Upper lobe of right lung (tissue), 1 donor: ENCODE results near the gene SPDEF. TPM values are rescaled to one million over a fixed set of nuclear protein-coding genes. Genes with fewer than 3 reads are reported as not detected.

Experiments used
- ATAC-seq: fragments of 200-7000 bp; cut with Tn5 transposase; one replicate; pipeline ENCODE4 v1.9.1; 2020; ENCODE audit warnings: mild to moderate bottlenecking, moderate library complexity
- DNase-seq: peaks from one replicate; pipeline ENCODE4 v3.0.0-alpha.2; 2020
- H3K27ac ChIP-seq: fragments of 200-600 bp; one replicate; pipeline ENCODE4 v1.8.0; 2022
- H3K27me3 ChIP-seq: fragments of 200-600 bp; one replicate; pipeline ENCODE4 v1.8.0; 2022; ENCODE audit warnings: mild to moderate bottlenecking
- H3K36me3 ChIP-seq: fragments of 200-600 bp; one replicate; pipeline ENCODE4 v1.8.0; 2022
- H3K4me1 ChIP-seq: fragments of 200-600 bp; one replicate; pipeline ENCODE4 v1.8.0; 2022
- H3K4me3 ChIP-seq: fragments of 200-600 bp; one replicate; pipeline ENCODE4 v1.8.0; 2022; ENCODE audit warnings: mild to moderate bottlenecking
- H3K9me3 ChIP-seq: fragments of 200-600 bp; one replicate; pipeline ENCODE4 v1.8.0; 2022
- CTCF ChIP-seq: fragments of 200-600 bp; IDR thresholded peaks from one replicate; pipeline ENCODE4 v1.8.0; 2022; ENCODE audit warnings: antibody characterized with exemption
- intact Hi-C: fragments of 100-400 bp; cut with DNase I; formaldehyde crosslinking; loops from one replicate; pipeline ENCODE4 v1.11.0; 2022
- total RNA-seq: library from RNA; stranded (reverse); fragmentation: NEBNext Ultra II Directional; extraction: Animal tissue kit (Norgen Biotek cat#: 25700); gene quantifications from one replicate; pipeline ENCODE4 v1.2.1, GENCODE V29; 2021
- donor health status: DM: no; HTN: yes; CAD: no; lungs with severe emphysema.

The SPDEF gene
- total RNA-seq, 1 donor from 2014 or later: 1.3 TPM

DNA sequence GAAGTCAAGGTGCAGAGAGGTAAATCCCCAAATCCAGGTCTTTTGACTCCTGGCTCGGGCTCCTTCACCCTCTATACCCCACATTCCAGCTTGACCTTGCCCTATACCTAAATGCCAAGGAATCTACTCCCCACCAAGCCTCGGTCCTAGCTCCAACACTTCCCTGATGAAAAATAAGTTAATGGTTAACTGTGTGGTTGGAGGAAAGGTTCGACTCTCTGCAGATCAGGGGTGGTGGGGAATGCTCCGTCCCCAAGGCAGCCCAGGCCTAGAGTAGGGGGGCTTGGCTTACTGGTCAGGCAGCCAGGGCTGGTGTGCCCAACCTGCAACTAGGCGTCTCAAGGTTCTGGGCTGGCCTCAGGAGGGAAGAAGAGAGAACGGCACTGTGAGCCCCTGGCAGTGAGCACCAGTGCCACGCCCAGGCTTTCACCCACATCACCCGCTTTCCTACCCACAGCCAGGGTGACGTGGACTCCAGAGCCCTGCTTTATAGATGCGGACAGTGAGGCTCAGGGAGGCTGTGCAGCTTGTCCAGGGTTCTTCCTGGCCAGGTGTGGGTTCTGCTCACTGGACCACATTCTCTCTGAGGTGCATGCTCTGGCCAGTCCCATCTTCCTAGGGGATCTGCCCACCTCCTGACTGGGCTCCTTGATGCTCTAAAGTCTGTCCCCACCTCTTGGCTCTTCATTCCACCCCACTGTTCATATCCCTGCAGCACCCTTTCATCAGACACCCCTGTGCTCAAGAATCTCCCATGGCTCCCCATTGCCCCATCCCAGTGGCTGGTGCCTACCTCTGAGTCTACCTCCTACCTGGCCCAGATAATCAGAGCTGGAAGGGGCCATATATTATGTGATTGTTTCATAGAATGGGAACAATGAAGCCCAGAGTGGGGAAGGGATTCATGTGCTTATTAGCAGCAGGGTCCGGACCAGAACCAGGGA, 8.2 kb downstream of the SPDEF start:
- Histone ChIP-seq H3K36me3 (no peaks in the 10 kb centered on the region), H3K27me3 (no peaks in the 10 kb centered on the region), H3K9me3 (no peaks in the 10 kb centered on the region), H3K4me3 (no peak overlapping the region), H3K27ac (no peak overlapping the region), H3K4me1 (no peaks in the 10 kb centered on the region)
- DNase-seq: no peak
- intact Hi-C loops: no loop called here
- ATAC-seq: no peak
- no peak for TF ChIP-seq CTCF

DNA sequence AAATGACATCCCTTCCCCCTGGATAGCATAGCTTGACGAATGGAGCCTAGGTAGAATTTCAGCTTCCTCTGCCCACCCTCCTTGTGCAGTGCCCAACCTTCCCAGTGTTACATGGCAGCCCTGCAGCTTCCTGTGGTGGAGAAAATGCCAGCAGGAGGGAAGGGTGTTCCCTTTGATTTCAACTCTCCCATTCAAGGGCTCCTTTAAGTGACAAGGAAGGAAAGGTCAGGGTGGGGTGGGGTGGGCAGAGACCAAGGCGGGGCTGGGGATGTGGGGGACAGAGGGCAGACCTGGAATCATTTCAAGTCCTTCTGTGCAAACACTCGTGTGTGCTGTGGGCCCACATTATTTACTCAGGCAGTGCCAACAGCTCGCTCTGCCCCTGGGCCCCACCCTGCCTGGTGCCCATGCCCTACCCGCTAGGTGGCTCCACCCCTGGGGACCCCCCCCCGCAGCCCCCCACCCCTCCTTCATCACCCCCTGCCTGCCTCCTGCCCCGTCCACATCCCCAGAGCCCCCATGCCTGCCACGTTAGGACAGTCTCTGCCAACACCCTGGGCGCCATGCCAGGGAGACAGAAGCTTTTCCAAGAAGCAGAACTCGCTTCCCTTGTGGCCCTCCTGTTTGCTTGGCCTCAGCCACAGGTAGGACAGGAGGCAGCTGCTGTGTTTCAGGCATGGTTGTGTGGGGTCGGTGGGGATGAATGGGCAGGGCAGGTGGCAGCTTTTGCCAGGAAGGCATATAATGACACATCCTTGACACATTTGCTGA, 9.4 kb downstream of the SPDEF start:
- Histone ChIP-seq H3K27ac (no peak overlapping the region), H3K4me3 (no peak overlapping the region), H3K36me3 (no peaks in the 10 kb centered on the region), H3K27me3 (no peaks in the 10 kb centered on the region), H3K4me1 (no peaks in the 10 kb centered on the region), H3K9me3 (no peaks in the 10 kb centered on the region)
- TF ChIP-seq CTCF: no peak
- DNase-seq (peak; percentile 83), ATAC-seq (peak; percentile 53)
- intact Hi-C loops: no loop called here

DNA sequence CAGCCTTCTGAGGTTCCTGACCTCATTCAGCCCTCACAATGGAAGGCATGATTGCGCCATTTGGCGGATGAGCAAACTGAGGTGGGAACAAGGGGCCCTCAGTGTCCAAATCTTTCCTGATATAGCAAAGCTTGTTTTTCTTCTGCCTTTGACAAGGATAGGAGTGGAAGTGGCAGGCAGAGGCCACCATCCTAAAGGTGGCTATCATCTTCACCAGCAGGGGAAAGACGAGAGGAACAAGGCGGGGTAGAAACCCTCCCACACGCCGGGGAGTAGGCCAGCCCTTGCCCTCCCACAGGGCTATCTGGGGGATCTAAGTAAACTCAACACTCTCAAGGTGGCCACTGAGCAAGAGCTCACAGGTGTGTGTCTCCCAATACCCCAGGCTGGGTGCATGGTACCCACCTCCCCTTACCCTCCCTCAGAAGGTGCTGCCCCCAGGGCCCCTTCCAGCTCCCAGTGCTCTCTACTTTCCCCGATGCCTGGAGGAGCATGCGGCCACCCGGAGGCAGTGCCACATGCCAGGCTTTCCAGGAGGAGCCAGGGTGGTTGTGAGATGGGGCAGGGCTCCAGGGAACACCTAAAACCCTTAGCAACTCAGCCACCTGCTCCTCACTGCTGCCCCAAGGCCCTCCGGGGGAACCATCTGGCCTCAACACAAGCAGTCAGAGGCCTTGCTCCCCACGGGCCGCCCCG, 11.2 kb downstream of the SPDEF start:
- intact Hi-C loops: no loop called here
- no peaks in the 10 kb centered on the region for H3K27me3 ChIP-seq
- ATAC-seq: no peak
- H3K27ac ChIP-seq: no peak overlapping the region
- no peak overlapping the region for H3K4me3 ChIP-seq
- no peak for TF ChIP-seq CTCF
- DNase-seq: no peak
- no peaks in the 10 kb centered on the region for H3K4me1 ChIP-seq
- no peaks in the 10 kb centered on the region for H3K36me3 ChIP-seq
- H3K9me3 ChIP-seq: no peaks in the 10 kb centered on the region

DNA sequence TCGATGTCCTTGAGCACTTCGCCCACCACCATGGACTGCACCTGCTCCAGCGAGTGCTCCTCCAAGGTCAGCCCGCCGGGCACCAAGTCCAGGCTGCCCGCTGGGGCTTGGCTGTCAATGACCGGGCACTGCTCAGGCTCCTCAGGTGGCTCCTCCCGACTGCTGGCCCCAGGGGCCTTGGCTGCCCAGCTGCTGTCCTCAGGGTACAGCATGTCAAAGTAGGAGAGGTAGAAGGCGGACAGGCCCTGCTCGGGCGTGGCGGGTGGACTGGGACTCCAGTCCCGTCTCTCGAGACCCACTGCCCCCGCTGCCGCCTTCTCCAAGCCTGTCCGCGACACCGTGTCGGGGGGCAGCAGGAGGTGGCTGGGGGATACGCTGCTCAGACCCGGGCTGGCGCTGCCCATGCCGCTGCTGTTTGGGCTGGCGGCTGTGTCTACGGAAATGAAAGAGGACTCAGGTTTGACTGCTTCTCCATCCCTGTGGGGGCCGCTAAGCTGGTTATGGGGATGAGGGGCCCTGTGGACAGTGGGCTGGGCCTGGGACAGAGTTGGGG, 12.0 kb downstream of the SPDEF start:
- Histone ChIP-seq H3K9me3 (no peaks in the 10 kb centered on the region), H3K4me3 (no peak overlapping the region), H3K36me3 (no peaks in the 10 kb centered on the region), H3K27me3 (no peaks in the 10 kb centered on the region), H3K4me1 (no peaks in the 10 kb centered on the region), H3K27ac (no peak overlapping the region)
- no peak for TF ChIP-seq CTCF
- DNase-seq: no peak
- ATAC-seq: no peak
- intact Hi-C loops: no loop called here

- Histone ChIP-seq H3K36me3 (no peaks in the 10 kb centered on the region), H3K27me3 (no peaks in the 10 kb centered on the region), H3K9me3 (no peaks in the 10 kb centered on the region), H3K27ac (no peak overlapping the region), H3K4me3 (no peak overlapping the region), H3K4me1 (no peaks in the 10 kb centered on the region)
- DNase-seq (no peak), ATAC-seq (no peak)
- TF ChIP-seq CTCF: no peak
- intact Hi-C loops: no loop called here
Measured at GRCh38 chr6:34543421-34543820, 12.7 kb downstream of the SPDEF start.
